IPS-15b (cell line): Measurements from ENCODE around the gene DMXL2.

Experiments used
- H3K27me3 ChIP-seq: one replicate; pipeline ENCODE4 v1.6.1; 2013; ENCODE audit warnings: low read length; ENCODE audit not compliant: control insufficient read depth, insufficient read depth
- H3K36me3 ChIP-seq: one replicate; pipeline ENCODE4 v1.6.1; 2013; ENCODE audit warnings: low read length; ENCODE audit not compliant: control insufficient read depth, insufficient read depth
- H3K4me1 ChIP-seq: one replicate; pipeline ENCODE4 v1.6.1; 2013; ENCODE audit warnings: mild to moderate bottlenecking, low read length; ENCODE audit not compliant: control insufficient read depth, insufficient read depth
- H3K4me3 ChIP-seq: one replicate; pipeline ENCODE4 v1.5.1; 2013; ENCODE audit warnings: low read depth, low read length
- H3K9ac ChIP-seq: one replicate; pipeline ENCODE4 v1.6.1; 2013; ENCODE audit warnings: low read depth, mild to moderate bottlenecking, low read length
- H3K9me3 ChIP-seq: one replicate; pipeline ENCODE4 v1.6.1; 2013; ENCODE audit warnings: mild to moderate bottlenecking, low read length; ENCODE audit not compliant: control insufficient read depth, insufficient read depth

Gene DMXL2

DNA sequence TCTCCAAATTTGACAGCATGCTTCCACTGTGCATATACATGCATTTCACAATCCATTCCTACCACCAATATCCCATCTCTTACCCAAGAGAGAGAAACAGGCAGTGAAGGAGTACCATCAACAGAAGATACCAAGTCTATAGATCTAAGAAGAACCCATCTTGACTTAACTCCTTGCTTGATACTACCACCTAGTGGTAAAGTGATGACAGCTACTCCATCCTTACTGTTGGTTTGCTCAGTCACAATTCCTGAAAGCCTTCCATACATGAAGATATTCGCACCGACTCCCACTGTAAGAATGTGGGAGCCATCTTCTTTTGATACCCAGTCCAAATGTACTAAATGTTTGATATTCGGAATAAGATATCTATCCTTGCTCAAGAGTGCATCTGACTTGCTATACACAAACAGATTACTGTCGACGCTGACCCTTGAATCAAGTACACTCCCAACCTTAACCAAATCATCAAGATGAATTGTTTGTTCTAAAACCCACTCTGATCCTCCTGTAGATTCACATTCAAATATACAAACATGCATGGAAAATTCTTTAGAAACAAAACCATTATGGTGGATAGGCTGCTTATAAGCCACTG lies 123.1 kb downstream of the DMXL2 start:
- no peaks in the 10 kb centered on the region for H3K27me3 ChIP-seq
- no peaks in the 10 kb centered on the region for H3K4me1 ChIP-seq
- no peak overlapping the region for H3K9ac ChIP-seq
- H3K9me3 ChIP-seq: no peaks in the 10 kb centered on the region
- H3K36me3 ChIP-seq: no peaks in the 10 kb centered on the region
- H3K4me3 ChIP-seq: no peak overlapping the region

DNA sequence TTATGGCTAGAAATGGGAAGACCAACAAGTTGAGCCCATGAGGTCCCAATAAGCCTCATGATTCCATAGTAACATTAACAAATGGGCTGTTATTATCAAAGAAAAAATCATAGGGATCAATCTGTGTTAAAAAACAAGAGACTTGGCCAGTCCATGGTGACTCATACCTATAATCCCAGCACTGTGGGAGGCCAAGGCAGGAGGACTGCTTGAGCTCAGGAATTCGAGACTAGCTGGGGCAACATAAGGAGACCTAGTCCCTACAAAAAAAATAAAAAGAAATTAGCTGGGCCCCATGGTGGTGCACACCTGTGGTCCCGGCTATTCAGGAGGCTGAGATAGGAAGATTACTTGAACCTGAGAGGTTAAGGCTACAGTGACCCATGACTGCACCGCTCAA lies 124.8 kb downstream of the DMXL2 start:
- H3K4me3 ChIP-seq: no peak overlapping the region
- no peaks in the 10 kb centered on the region for H3K36me3 ChIP-seq

DNA sequence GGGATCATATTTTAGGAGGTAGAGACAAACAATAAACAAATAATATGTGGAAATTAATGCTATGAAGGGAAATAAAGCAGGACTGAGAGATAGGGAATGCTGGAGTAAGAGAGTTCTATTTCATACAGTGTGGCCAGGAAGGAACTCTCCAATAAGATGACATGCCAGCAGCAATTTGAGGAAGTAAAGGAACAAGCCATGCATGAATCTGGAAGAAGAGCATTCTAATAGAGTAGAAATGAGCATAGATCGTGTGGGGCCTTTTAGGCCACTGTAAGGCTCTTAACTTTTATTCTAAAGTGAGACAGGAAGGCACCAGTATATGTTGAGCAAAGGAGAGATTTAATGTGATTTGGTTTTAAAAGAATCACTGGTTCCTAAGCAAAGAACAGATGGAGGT lies 126.3 kb downstream of the DMXL2 start:
- Histone ChIP-seq H3K27me3 (no peaks in the 10 kb centered on the region), H3K9ac (no peak overlapping the region), H3K36me3 (no peaks in the 10 kb centered on the region), H3K4me3 (no peak overlapping the region), H3K4me1 (no peaks in the 10 kb centered on the region), H3K9me3 (no peaks in the 10 kb centered on the region)

More for the DNA sequence above, 124.8 kb downstream of the DMXL2 start:
- no peaks in the 10 kb centered on the region for H3K27me3 ChIP-seq
- no peak overlapping the region for H3K9ac ChIP-seq
- no peaks in the 10 kb centered on the region for H3K9me3 ChIP-seq
- H3K4me1 ChIP-seq: no peaks in the 10 kb centered on the region

DNA sequence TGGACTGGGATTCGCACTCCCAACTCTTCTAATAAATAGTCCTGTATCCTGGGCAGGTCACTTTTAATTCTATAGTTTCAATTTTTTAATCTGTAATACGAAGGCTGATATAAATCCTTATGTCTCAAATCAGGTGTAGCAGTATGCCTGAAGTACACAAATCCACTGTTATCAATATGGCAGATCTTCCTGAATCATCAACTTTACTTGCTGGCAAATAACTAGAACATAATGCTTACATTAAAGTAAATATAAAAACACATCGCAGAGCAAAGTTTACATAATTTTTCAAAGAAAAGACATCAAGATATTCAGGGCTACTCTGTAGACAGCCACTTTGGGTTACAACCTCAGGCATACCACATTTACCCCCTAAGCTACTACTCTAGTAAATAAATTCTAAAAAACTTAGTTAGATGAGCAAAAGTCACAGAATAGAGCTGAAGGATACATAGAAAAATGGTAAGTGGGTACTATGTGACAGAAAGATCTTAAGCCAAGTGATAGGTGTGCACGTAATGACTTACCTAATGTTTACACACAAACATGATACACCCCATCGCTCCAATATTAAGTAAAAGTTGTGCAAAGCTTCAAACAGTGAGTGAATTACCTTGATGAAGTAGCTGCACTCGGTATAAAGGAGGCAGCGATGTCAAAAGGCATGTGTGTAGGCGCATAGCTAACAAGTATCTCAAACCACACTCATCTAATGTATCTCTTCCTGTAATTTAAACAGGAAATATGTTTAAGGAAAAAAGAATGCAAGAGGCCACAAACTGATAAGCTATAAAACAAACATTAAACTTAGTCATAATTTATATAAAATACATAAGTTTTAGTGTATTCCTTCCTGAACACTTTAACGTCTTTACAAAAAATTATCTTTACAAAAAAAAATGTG lies 127.9 kb downstream of the DMXL2 start:
- no peaks in the 10 kb centered on the region for H3K27me3 ChIP-seq
- H3K4me3 ChIP-seq: no peak overlapping the region
- no peaks in the 10 kb centered on the region for H3K36me3 ChIP-seq
- H3K9me3 ChIP-seq: no peaks in the 10 kb centered on the region
- H3K9ac ChIP-seq: no peak overlapping the region
- H3K4me1 ChIP-seq: no peaks in the 10 kb centered on the region

DNA sequence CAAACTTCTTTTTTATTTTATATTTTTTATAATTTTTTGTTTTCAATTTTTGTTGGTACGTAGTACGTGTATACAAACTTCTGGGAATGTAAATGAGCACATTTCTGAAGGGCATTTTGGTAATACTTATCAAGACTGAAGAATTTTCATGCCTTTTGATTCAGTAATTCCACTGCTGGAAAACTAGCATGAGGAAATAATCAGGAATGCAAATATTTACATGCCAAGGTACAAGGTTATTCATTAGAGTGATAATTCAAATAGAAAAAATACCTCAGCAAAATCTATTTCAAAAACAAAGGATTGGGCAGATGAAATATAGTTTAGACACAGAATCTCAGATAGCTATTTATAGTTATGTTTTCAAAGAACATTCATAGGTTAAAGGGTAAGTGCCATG lies 128.7 kb downstream of the DMXL2 start:
- Histone ChIP-seq H3K9ac (no peak overlapping the region), H3K9me3 (no peaks in the 10 kb centered on the region), H3K36me3 (no peaks in the 10 kb centered on the region), H3K4me3 (no peak overlapping the region), H3K27me3 (no peaks in the 10 kb centered on the region), H3K4me1 (no peaks in the 10 kb centered on the region)

DNA sequence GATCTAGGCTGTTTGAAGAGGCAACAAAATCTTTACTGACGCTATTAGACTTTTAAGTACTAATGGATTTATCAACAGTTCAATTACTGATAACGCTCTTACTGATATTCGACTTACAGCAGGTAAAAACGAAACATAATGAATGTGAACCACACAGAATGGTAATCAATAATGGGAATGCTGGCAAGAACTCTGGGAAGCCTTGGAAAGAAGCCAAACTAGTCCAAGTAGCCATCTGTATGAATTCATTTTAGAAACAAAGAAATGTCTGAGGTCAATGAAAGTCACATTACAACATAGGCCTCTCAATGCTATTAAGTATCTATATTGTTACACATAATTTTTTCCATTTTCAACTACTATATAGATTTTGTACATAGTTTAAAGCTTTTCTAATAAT lies 130.0 kb downstream of the DMXL2 start:
- Histone ChIP-seq H3K36me3 (no peaks in the 10 kb centered on the region), H3K9ac (no peak overlapping the region), H3K9me3 (no peaks in the 10 kb centered on the region), H3K27me3 (no peaks in the 10 kb centered on the region), H3K4me3 (no peak overlapping the region), H3K4me1 (no peaks in the 10 kb centered on the region)

DNA sequence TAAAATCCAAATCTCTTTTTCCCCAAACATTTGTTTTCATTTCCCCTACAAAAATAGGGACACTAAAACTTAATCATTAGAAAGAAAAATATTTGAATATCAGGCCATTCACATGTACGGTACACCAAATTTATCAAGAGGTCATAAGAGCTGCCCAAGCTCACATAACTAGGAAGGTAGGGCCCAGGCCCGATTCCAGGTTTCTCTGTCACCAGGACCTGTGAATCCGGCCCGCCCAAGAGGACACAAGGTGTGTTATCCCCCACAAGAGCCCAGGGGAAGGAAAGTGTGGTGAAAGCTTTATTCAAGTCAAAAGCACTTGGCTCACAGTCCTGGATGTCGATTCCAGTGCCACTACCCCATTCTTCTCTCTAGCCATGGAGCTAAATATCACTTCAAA lies 130.6 kb downstream of the DMXL2 start:
- Histone ChIP-seq H3K4me3 (no peak overlapping the region), H3K9me3 (no peaks in the 10 kb centered on the region), H3K9ac (no peak overlapping the region), H3K36me3 (no peaks in the 10 kb centered on the region), H3K4me1 (no peaks in the 10 kb centered on the region), H3K27me3 (no peaks in the 10 kb centered on the region)

DNA sequence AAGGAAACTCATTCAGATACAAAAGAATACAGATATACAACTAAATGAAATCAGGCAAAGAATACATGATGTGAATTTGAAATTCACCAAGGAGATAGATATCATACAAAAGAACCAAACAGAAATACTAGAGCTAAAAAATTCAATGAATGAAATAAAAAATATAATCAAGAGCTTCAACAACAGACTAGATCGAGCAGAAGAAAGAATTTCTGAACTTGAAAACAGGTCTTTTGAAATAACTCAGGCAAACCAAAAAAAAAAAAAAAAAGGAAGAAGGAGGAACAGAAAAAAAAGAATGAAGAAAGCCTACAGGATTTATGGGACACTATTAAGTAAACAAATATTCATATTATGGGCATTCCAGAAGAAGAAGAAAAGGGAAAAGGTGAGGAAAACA lies 137.8 kb downstream of the DMXL2 start:
- no peak overlapping the region for H3K9ac ChIP-seq
- no peak overlapping the region for H3K4me3 ChIP-seq
- H3K9me3 ChIP-seq: no peaks in the 10 kb centered on the region
- no peaks in the 10 kb centered on the region for H3K36me3 ChIP-seq
- no peaks in the 10 kb centered on the region for H3K27me3 ChIP-seq
- H3K4me1 ChIP-seq: no peaks in the 10 kb centered on the region

DNA sequence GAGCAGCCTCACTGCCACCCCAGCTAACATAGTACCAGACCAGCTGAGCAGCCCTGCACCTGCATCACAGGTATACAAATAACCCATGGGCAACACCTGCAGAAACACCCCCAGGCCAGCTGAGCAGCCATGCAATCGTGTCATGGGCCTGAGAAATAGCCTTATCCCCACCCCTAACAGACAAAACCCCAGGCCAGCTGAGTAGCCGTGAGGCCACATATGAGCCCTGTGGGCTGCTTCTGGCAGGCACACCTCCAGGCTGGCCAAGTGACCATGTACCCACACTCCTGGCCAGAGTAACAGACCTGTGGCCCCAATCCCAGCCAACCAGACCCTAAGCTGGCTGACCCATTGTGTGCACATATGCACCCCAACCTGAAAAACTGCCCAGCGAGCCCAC lies 138.6 kb downstream of the DMXL2 start:
- no peak overlapping the region for H3K9ac ChIP-seq
- no peaks in the 10 kb centered on the region for H3K4me1 ChIP-seq
- no peaks in the 10 kb centered on the region for H3K9me3 ChIP-seq
- H3K4me3 ChIP-seq: no peak overlapping the region
- H3K27me3 ChIP-seq: no peaks in the 10 kb centered on the region
- no peaks in the 10 kb centered on the region for H3K36me3 ChIP-seq

DNA sequence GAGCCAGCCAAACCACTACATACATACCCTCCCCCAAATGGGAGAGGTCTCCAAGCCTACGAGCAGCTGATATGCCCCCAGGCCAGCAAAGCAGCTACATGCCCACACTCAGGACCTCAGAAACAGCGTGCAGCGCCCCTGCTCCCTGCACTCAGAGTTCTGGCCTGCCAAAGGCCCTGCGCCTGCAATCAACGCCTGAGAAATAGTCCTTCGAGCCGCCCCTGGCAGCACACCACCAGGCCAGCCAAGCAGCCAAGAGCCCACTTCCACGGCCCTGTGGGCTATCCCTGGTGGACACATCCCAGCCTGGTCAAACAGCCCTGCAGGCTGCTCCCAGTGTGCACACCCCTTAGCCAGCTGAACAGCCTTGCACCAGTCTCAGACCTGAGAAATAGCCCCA lies 139.1 kb downstream of the DMXL2 start:
- Histone ChIP-seq H3K9me3 (no peaks in the 10 kb centered on the region), H3K36me3 (no peaks in the 10 kb centered on the region), H3K9ac (no peak overlapping the region), H3K4me3 (no peak overlapping the region), H3K4me1 (no peaks in the 10 kb centered on the region), H3K27me3 (no peaks in the 10 kb centered on the region)

DNA sequence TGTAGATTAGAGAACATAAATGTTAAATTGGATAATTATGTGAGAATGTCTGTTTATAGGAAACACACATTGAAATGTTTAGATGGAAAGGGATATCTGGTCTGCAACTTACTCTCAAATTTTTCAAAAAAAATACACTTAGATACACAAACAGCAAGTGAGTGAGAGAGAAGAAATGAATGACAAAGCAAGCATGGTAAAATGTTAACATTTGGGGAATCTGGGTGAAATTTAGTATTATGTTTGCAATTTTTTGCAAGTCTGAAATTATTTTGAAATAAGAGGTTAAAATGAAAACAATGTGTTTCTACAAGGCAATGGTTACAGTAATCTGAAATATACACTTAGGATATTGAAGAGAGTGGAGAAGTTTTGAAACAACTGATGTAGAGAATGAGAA lies 146.8 kb downstream of the DMXL2 start:
- Histone ChIP-seq H3K9me3 (no peaks in the 10 kb centered on the region), H3K36me3 (no peaks in the 10 kb centered on the region), H3K4me3 (no peak overlapping the region), H3K27me3 (no peaks in the 10 kb centered on the region), H3K9ac (no peak overlapping the region), H3K4me1 (no peaks in the 10 kb centered on the region)

DNA sequence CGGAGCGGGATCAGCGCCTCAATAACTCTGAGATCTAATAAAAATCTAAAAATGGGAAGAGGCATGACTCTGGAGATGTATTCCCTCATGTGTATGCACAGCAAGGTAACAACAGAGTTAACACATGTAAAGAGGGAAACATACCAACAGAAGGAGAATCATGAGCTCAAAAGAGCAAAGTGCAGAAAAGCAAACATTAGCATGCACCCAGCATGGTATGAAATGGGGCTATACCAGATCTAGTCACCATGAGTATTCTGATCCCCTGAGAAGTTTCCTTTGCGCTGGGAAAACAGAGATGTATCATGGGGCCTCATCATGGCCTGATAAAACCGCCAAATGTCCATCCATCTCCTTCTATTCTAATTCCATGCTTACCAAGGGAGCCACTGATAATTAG lies 152.1 kb downstream of the DMXL2 start:
- Histone ChIP-seq H3K4me1 (no peaks in the 10 kb centered on the region), H3K36me3 (no peaks in the 10 kb centered on the region), H3K4me3 (no peak overlapping the region), H3K9ac (no peak overlapping the region), H3K9me3 (no peaks in the 10 kb centered on the region), H3K27me3 (no peaks in the 10 kb centered on the region)
